Panc1 (cell line): ENCODE results near the gene UQCRH. TPM values are rescaled to one million over a fixed set of nuclear protein-coding genes. Genes with fewer than 3 reads are reported as not detected.
A peak's percentile ranks its signal among the peaks of the same experiment; 100 is the strongest.
"Not testable (repeated sequence)": the region's sequence is repeated elsewhere in the genome, so short reads cannot be mapped to it uniquely, and the experiment has no call there.

ENCODE experiments used
- ATAC-seq: fragments of 200-7000 bp; cut with Tn5 transposase; 2 replicates; pipeline ENCODE4 v1.9.1; 2020; ENCODE audit warnings: mild to moderate bottlenecking, moderate library complexity
- BruUV-seq: library from RNA; stranded (reverse); fragments of 400-500 nt; replicated peaks from 2 replicates; lab custom pipeline; 2021; lab: Mats Ljungman, UMichigan
- CTCF ChIA-PET: fragments of 300-600 bp; sonication (Branson Sonifier 250); formaldehyde crosslinking; loops from one replicate; lab custom pipeline; 2022; ENCODE audit warnings: antibody characterized with exemption; lab: Charles Lee
- POLR2A ChIA-PET: fragments of 300-600 bp; sonication (Branson Sonifier 250); formaldehyde crosslinking; loops from one replicate; lab custom pipeline; 2022; ENCODE audit warnings: antibody characterized with exemption; lab: Charles Lee
- DNase-seq: peaks from one replicate; pipeline ENCODE4 v3.0.0-alpha.2; 2010; ENCODE audit warnings: low read depth, low spot score
- H3K27ac ChIP-seq: 2 replicates; pipeline ENCODE4 v1.5.1; 2011; ENCODE audit warnings: mild to moderate bottlenecking, low read length, inconsistent platforms
- H3K27me3 ChIP-seq: fragments of 200-500 bp; sonication (Bioruptor generic); 2 replicates; pipeline ENCODE4 v1.6.0; 2014; ENCODE audit warnings: low read length, inconsistent platforms; ENCODE audit not compliant: control insufficient read depth, insufficient read depth
- H3K36me3 ChIP-seq: fragments of 200-500 bp; sonication (Bioruptor generic); 2 replicates; pipeline ENCODE4 v1.5.1; 2014; ENCODE audit warnings: inconsistent platforms, mild to moderate bottlenecking, low read length, moderate library complexity; ENCODE audit not compliant: control insufficient read depth, insufficient read depth
- H3K4me1 ChIP-seq: 2 replicates; pipeline ENCODE4 v1.5.1; 2011; ENCODE audit warnings: inconsistent platforms, mild to moderate bottlenecking, low read length, moderate library complexity; ENCODE audit not compliant: control insufficient read depth, insufficient read depth
- H3K4me3 ChIP-seq, 2 experiments: 2 replicates each; pipeline ENCODE4 v1.5.1; 2011 to 2012; ENCODE audit warnings: low read depth in 2 of 2, low read length in 2 of 2, mild to moderate bottlenecking in 2 of 2, inconsistent platforms in 1 of 2, moderate library complexity in 1 of 2
- H3K9me3 ChIP-seq: fragments of 200-500 bp; sonication (Bioruptor generic); 2 replicates; pipeline ENCODE4 v1.5.1; 2014; ENCODE audit warnings: low read depth, mild to moderate bottlenecking, inconsistent platforms, low read length, moderate library complexity; ENCODE audit not compliant: control insufficient read depth, insufficient read depth
- CTCF ChIP-seq: fragments of 450-650 bp; IDR thresholded peaks from 2 replicates; pipeline ENCODE4 v1.5.1; 2017; ENCODE audit warnings: mild to moderate bottlenecking
- POLR2AphosphoS5 ChIP-seq: IDR thresholded peaks from 2 replicates; pipeline ENCODE4 v1.6.1; 2012; ENCODE audit warnings: mild to moderate bottlenecking, low read depth, low read length, moderate library complexity
- SIN3A ChIP-seq: IDR thresholded peaks from 2 replicates; pipeline ENCODE4 v1.6.1; 2012; ENCODE audit warnings: low read depth, mild to moderate bottlenecking, low read length, moderate library complexity, borderline replicate concordance; ENCODE audit not compliant: insufficient read depth
- TCF7L2 ChIP-seq: IDR thresholded peaks from 2 replicates; pipeline ENCODE4 v1.6.1; 2011; ENCODE audit warnings: mild to moderate bottlenecking, low read depth, low read length, inconsistent platforms
- in situ Hi-C: cut with HindIII; loops from 2 replicates; pipeline ENCODE4 v1.10.0; 2016; ENCODE audit warnings: low sequenced_read_pairs, low pct_unique_long_range_greater_than_20kb
- intact Hi-C: fragments of 100-400 bp; cut with micrococcal nuclease; formaldehyde crosslinking; loops from one replicate; pipeline ENCODE4 v1.10.0; 2022; ENCODE audit not compliant: unreplicated experiment
- total RNA-seq: library from RNA; stranded (reverse); gene quantifications from one replicate; pipeline ENCODE4 v1.2.1, GENCODE V29; 2021; ENCODE audit not compliant: unreplicated experiment
- TF ChIP-seq, protein P1 (sequence below), 2 experiments: IDR thresholded peaks; 2 replicates each; pipeline ENCODE4 v1.6.1; 2011 to 2012; ENCODE audit warnings: low read depth in 2 of 2, control low read depth in 1 of 2, low read length in 1 of 2, mild to moderate bottlenecking in 1 of 2, moderate library complexity in 1 of 2; ENCODE audit not compliant: insufficient read depth in 1 of 2

Gene UQCRH
- total RNA-seq, 1 experiment from 2014 or later, result 498 TPM

DNA sequence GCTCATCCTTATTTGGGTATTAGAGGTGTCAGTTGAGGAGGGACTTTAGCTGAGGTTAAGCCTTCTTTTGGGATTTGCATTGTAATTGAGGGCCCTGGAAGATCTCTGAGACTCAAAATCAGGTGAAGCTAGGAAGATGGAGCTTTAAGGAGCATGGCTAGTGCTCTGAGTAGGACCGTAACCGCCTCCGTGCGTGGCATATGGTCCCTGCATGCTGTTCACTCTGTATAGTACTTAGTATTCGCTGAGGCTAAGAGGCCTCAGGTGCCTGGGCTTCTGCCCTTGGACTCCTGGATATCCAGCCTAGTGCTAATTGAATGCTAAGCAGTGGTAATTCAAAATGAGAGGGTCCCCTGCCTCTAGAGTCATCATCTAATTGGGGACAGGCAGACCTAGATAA, 59.6 kb downstream of the UQCRH start:
- DNase-seq, result no peak
- no peaks in the 10 kb centered on the region for H3K4me1 ChIP-seq
- no peaks in the 10 kb centered on the region for H3K9me3 ChIP-seq
- TF ChIP-seq TCF7L2 (no peak), POLR2AphosphoS5 (no peak), SIN3A (no peak), CTCF (no peak)
- TF ChIP-seq, protein P1, sequence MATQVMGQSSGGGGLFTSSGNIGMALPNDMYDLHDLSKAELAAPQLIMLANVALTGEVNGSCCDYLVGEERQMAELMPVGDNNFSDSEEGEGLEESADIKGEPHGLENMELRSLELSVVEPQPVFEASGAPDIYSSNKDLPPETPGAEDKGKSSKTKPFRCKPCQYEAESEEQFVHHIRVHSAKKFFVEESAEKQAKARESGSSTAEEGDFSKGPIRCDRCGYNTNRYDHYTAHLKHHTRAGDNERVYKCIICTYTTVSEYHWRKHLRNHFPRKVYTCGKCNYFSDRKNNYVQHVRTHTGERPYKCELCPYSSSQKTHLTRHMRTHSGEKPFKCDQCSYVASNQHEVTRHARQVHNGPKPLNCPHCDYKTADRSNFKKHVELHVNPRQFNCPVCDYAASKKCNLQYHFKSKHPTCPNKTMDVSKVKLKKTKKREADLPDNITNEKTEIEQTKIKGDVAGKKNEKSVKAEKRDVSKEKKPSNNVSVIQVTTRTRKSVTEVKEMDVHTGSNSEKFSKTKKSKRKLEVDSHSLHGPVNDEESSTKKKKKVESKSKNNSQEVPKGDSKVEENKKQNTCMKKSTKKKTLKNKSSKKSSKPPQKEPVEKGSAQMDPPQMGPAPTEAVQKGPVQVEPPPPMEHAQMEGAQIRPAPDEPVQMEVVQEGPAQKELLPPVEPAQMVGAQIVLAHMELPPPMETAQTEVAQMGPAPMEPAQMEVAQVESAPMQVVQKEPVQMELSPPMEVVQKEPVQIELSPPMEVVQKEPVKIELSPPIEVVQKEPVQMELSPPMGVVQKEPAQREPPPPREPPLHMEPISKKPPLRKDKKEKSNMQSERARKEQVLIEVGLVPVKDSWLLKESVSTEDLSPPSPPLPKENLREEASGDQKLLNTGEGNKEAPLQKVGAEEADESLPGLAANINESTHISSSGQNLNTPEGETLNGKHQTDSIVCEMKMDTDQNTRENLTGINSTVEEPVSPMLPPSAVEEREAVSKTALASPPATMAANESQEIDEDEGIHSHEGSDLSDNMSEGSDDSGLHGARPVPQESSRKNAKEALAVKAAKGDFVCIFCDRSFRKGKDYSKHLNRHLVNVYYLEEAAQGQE (IDR thresholded peaks at IDR 0.05; ENCODE audit: insufficient read depth in 1 of 2, low read depth in 2 of 2, low read length in 1 of 2), result no peak
- intact Hi-C loops (no loop called here), in situ Hi-C loops (no loop called here)
- H3K36me3 ChIP-seq, result peaks cover 6% of the 10 kb centered on the region; the same call in 1 of the 2 replicates
- BruUV-seq, result TSS peak; percentile 62
- ChIA-PET CTCF (no interaction called here), POLR2A (no interaction called here)
- no peaks in the 10 kb centered on the region for H3K27me3 ChIP-seq
- no peak overlapping the region for H3K27ac ChIP-seq
- no peak overlapping the region for H3K4me3 ChIP-seq
- no peak for ATAC-seq

DNA sequence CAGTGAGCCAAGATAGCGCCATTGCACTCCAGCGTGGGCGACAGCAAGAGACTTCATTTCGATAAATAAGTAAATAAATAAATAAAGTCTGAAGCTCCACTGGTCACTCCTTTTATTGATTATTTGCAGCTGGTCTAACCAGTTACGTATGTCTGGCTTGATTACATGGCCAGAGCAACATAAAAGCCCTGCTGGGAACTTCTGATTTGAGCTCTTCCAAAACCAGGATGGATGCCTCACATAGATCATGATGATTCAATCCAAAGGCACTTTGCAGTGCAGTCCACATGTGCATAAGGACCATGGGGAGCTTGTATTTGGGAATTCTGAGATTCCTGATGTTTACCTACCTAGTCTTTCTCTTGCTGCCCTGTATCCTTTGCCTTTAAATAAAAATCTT, 61.1 kb downstream of the UQCRH start:
- H3K27me3 ChIP-seq, result no peaks in the 10 kb centered on the region
- BruUV-seq, result no TSS peak
- ATAC-seq (no peak), DNase-seq (no peak)
- H3K27ac ChIP-seq, result no peak overlapping the region
- no peak overlapping the region for H3K4me3 ChIP-seq
- ChIA-PET POLR2A (no interaction called here), CTCF (interaction anchor here (0.5 kb wide), 1 partner anchor 171 kb away, joined by 3 read pairs; a partner anchor contains a TSS)
- intact Hi-C loops, result no loop called here
- H3K36me3 ChIP-seq, result peaks cover 6% of the 10 kb centered on the region; the same call in 1 of the 2 replicates
- TF ChIP-seq, protein P1 (IDR thresholded peaks at IDR 0.05; ENCODE audit: insufficient read depth in 1 of 2, low read depth in 2 of 2, low read length in 1 of 2), result no peak
- TF ChIP-seq SIN3A (no peak), CTCF (no peak), TCF7L2 (no peak), POLR2AphosphoS5 (no peak)
- no peaks in the 10 kb centered on the region for H3K4me1 ChIP-seq
- no peaks in the 10 kb centered on the region for H3K9me3 ChIP-seq
- in situ Hi-C loops, result no loop called here

DNA sequence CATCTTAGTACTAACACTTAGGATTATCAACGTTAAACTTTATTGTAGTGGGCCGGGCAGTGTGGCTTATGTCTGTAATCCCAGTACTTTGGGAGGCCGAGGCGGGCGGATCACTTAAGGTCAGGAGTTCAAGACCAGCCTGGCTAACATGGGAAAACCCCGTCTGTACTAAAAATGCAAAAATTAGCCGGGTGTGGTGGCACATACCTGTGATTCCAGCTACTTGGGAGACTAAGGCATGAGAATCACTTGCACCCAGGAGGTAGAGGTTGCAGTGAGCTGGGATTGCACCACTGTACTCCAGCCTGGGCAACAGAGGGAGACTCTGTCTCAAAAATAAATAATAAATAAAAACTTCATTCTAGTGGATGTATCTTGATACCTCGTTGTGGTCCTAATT, 62.3 kb downstream of the UQCRH start:
- ChIA-PET POLR2A (interaction anchor here (0.6 kb wide), 1 partner anchor 38 kb away, joined by 3 read pairs; no protein-coding TSS in a partner anchor), CTCF (interaction anchor here (0.7 kb wide), 1 partner anchor 53 kb away, joined by 7 read pairs; no protein-coding TSS in a partner anchor)
- H3K36me3 ChIP-seq, ATAC-seq, DNase-seq, H3K4me1 ChIP-seq, in situ Hi-C loops, H3K27me3 ChIP-seq, intact Hi-C loops, H3K4me3 ChIP-seq, H3K27ac ChIP-seq, BruUV-seq, H3K9me3 ChIP-seq: not testable (repeated sequence)
